H1 (cell line): ENCODE results near the gene CHST4.

Experiments
- CTCF ChIP-seq, 3 experiments: IDR thresholded peaks; 1 replicate in 2 of 3; 2 replicates in 1 of 3; pipeline versions ENCODE4 v1.5.1 to v1.6.1; 2011; ENCODE audit warnings: low read length in 3 of 3, mild to moderate bottlenecking in 3 of 3, inconsistent platforms in 2 of 3, low read depth in 1 of 3, moderate library complexity in 1 of 3; ENCODE audit not compliant: insufficient read depth in 1 of 3; ENCODE audit errors: control extremely low read depth in 1 of 3
- EZH2 ChIP-seq: fragments of 200-600 bp; sonication (generic); IDR thresholded peaks from 2 replicates; pipeline ENCODE4 v1.7.1; 2012; ENCODE audit warnings: low read depth, mild to moderate bottlenecking, moderate library complexity, low read length, inconsistent platforms; ENCODE audit not compliant: severe bottlenecking
- JUN ChIP-seq: IDR thresholded peaks from 2 replicates; pipeline ENCODE4 v1.6.1; 2011; ENCODE audit warnings: low read depth, mild to moderate bottlenecking, improper control_type of control experiment, low read length
- JUND ChIP-seq: IDR thresholded peaks from 2 replicates; pipeline ENCODE4 v1.6.1; 2011; ENCODE audit warnings: mild to moderate bottlenecking, improper control_type of control experiment, low read length
- POLR2AphosphoS5 ChIP-seq: IDR thresholded peaks from 2 replicates; pipeline ENCODE4 v1.6.1; 2011; ENCODE audit warnings: low read depth, low read length
- RAD21 ChIP-seq, 2 experiments: IDR thresholded peaks in 1 of 2; conservative IDR thresholded peaks in 1 of 2; 2 replicates each; pipeline ENCODE4 v1.6.1; 2011; ENCODE audit warnings: low read depth in 2 of 2, low read length in 2 of 2, improper control_type of control experiment in 1 of 2, inconsistent platforms in 1 of 2, mild to moderate bottlenecking in 1 of 2, moderate library complexity in 1 of 2
- SIN3A ChIP-seq, 2 experiments: IDR thresholded peaks in 1 of 2; conservative IDR thresholded peaks in 1 of 2; 2 replicates each; pipeline ENCODE4 v1.6.1; 2011 to 2012; ENCODE audit warnings: low read length in 2 of 2, improper control_type of control experiment in 1 of 2, low read depth in 1 of 2, mild to moderate bottlenecking in 1 of 2

GRCh38 chr16:71555230-71555891, 29.1 kb downstream of the CHST4 start:
- TF ChIP-seq CTCF (IDR thresholded peaks at IDR 0.05; ENCODE audit: control extremely low read depth in 1 of 3, insufficient read depth in 1 of 3, low read depth in 1 of 3, low read length in 3 of 3) (no peak), EZH2 (no peak), POLR2AphosphoS5 (no peak), RAD21 (IDR thresholded peaks at IDR 0.05 in 1 of 2, conservative IDR thresholded peaks at IDR 0.05 in 1 of 2; ENCODE audit: low read depth in 2 of 2, low read length in 2 of 2) (no peak), JUN (no peak), JUND (no peak), SIN3A (conservative IDR thresholded peaks at IDR 0.05 in 1 of 2, IDR thresholded peaks at IDR 0.05 in 1 of 2; ENCODE audit: low read depth in 1 of 2, low read length in 2 of 2) (no peak)
